Stimulated activated CD8-positive, alpha-beta memory T cell treated with anti-CD3 and anti-CD28 coated beads, Interleukin-7, amount 100 ng/mL, for 48 hours (primary cell): ENCODE data around the gene DNAJC18.
"Not testable (repeated sequence)": the region's sequence is repeated elsewhere in the genome, so short reads cannot be mapped to it uniquely, and the experiment has no call there.

ENCODE experiments used
- DNase-seq, 2 donors: peaks; one replicate each; pipeline ENCODE4 v3.0.0-alpha.2; 2020; ENCODE audit warnings: low read depth in 1 of 2; ENCODE audit errors: extremely low read depth in 1 of 2

Gene DNAJC18

DNA sequence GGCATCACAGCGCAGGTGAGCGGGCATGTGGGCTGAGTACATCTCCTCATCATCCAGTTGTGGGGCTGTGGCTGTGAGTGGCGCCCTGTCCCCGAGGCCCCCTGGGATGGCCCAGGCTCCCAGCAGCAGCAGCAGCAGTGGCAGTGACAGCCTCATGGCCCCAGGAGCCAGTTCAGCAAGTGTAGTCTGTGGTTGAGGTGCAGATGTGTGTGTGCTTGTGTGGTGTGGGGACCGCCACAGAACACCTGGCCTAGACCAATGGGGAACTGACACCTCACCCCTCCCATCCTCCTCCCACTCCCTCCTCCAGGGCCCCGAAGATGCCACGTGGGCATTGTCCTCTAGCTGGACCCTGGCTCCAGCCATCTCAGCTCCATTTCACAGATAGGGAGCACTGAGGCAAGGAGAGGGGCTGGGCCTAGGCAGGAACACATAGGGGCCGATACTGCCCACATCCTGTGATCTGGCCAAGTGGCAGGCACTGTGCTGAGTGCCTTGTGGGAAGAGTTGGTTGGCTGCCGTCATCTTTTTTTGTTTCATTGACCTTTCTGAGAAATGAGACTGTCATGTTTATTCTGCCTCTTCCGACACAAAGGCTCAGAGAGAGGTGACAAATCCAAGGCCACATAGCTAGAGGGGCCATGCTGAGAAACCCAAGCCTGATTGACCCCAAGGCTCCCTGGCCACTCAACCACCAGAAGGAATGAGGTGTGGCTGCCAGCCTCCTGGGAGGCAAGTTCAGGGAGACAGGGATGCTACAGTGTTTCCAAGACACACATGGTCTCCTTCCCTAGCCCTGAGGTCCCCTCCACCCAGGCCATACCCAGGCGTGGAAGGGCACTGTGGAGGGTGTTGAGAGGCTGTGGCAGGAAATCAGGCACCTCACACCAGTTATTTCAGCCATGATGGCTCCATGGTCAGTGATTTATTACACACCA is 49.4 kb downstream of the DNAJC18 start, which contains the start of gene MZB1:
Gene MZB1, minus strand, starts transcription at position 213 of the 938 bp plus-strand sequence. Its CDS starts 57 bp downstream, at position 156.
- peak; percentile 63 to 81 for DNase-seq

DNA sequence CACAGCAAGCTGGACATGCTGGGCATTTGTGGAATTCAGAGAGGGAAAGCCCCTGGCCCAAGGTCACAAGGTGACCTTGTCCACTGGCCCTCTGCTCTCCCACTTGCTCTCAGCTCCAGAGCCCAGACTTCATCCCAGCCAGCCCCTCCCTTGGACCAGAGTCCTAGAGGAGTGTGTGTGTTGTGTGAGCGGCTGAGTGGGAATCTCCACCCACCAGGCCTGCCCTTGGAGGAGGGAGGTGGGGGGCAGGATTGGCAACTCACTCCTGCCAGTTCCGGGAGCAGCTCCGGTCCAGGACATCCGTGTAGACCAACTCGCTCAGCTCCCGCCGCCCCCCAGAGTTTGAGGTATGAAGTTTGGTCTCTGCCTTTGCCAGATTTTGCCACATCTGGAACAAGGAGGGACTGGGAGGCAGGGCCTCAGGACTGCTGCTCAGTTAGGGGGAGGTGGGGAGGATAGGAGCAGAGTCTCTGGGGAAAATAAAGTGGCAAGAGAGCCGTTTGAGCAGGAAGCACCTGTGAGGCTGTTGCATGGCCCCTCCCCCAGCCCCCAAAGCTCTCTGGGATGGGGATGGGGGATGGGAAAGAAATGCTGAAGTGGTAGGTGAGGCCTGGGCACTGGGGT is 51.0 kb downstream of the DNAJC18 start:
- no peak for DNase-seq

DNA sequence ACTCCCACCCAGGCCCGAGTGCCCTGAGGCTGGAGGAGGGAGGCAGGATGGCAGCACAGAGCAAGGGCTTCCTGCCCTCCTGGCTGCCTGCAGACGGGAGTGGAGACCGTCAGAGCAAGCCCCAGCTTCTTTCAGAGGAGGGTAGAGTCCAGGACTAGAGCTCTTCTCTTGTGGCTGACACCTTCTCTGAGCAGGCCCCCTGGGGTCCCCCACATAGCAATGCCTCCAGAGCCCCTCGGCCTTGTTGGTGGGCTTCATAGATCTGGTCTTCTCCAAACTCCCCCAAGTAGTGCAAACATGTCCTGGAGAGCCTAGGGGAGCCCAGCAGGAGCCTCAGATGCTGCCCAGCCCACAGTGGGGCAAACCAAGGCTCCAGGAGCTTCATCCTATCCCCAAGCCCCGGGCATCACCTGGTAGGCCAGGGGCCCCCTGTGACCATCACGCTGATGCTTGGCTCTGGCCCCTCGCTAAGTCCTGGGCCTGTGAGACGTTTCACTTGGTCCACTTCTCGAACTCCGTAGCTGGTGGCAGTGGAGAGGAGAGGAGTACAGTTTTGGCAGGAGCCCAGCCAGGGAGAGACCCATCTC is 51.6 kb downstream of the DNAJC18 start:
- DNase-seq, result no peak

DNA sequence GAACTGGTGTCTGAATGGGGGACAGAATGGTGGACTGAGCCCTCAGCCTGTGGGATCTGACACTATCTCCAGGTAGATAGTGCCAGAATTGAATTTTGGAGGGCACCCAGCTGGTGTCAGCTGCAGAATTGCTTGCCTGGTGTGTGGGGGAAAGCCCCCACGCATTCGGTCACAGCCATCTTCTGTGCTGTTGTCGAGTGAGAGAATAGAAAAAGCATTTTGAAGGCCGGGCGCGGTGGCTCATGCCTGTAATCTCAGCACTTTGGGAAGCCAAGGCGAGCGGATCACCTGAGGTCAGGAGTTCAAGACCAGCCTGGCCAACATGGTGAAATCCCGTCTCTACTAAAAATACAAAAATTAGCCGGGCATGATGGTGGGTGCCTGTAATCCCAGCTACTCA is 52.4 kb downstream of the DNAJC18 start:
- not testable (repeated sequence) for DNase-seq

DNA sequence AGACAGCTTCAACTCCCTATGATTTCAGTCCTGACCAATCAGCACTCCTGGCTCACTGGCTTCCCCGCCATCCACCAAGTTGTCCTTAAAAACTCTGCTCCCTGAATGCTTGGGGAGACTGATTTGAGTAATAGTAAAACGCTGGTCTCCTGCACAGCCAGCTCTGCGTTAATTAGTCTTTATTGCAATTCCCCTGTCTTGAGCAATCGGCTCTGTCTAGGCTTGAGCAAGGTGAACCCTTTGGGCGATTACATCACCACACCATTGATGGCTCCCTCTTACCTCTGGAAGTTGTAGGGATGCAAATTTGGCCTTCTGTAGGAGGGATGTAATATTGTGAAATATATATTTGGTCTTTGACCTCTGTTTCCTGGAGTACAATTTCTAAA is 53.3 kb downstream of the DNAJC18 start:
- DNase-seq, result no peak

DNA sequence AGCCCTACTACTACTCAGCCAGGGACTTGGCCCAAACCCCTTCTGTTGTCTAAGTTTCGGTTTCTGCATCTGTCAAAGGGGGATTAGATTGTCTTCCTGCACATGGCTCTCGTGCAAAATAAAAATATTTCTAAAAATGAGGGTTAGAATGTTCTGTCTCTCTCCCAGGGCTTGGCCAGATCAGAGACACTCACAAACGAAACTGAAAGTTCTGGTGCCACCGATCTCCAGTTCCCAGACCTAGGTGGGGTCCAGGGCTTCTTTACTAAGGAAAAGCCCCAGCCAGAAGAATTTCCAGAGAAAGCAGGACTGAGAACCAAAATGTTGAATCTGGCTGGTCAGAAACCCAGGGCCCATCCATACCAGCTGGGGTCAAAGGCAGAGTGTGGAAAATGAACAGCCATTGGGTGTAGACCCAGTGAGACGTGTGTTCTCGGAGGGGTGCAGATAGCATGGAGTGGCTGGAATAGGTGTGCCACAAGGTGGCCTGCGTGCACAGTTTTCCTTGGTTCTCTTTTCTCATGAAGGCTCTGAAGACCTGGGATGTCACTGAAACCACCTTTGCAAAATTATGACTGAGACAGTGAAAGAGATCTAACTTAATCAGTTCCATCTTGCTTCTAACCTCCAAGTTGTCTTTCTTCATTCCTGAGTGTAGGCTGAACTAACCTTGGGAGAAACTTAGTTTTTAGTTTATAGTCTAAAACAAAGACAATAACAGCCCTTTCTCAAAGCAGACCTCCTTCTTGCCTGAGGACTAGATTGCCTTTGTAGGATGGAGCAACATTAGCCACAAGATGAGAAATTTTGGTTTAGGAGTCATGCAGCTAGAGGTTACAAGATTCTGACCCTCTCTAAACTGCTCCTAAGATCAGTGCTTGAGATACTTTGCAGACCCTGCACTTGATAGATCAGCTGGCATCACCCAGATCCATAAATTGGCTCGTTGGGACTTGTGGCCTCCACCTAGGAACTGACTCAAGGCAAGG is 54.0 kb downstream of the DNAJC18 start:
- no peak for DNase-seq

DNA sequence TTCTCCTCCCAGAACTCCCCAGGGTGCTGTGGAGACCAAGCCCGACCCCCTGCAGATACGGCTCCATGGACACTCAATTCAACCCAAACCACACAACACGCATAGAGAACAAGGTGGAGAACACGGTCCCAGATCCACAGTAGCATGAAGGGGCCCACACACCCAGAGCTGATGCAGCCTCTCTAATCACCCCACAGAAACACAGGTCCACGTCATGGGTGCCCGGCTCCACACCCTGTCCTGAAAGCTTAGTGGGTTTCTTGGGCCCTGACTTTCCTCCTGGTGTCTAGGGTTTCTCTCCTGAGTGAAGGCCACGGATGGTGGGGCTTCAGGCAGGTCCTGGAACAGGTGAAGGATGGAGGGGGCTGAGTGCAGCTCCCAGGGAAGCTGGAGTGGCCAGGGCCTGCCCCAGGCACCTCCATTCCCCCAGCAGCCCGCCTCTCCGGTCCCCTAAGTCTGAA is 54.7 kb downstream of the DNAJC18 start:
- no peak for DNase-seq

DNA sequence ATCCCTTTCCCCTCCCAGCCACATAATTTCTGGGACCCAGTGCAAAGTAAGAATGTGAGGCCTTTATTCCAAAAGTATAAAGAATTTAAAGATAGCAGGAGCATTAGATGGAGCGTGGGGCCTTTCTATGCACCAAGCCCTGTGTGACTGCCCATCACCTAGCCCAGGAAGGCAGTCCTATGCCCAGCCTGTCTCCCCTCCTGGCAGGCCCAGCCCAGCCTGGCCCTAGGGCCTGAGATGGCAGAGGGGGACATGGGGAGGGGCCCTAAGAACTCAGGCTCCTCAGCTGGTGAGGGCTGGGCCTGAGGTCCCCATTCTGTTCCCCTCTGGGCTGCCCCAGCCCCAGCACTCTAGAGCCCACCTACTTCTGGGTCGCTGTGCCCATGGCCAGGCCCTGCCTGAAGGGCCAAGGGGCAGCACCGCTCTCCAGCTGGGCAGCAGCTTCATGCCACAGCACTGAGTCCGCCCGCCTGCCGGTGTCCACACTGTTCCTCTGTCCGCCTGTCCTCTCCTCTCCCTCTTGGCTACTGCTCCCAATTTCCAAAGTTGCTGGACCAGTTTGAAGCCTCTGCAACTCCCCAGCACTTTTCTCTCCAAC is 55.2 kb downstream of the DNAJC18 start:
- DNase-seq, result no peak

DNA sequence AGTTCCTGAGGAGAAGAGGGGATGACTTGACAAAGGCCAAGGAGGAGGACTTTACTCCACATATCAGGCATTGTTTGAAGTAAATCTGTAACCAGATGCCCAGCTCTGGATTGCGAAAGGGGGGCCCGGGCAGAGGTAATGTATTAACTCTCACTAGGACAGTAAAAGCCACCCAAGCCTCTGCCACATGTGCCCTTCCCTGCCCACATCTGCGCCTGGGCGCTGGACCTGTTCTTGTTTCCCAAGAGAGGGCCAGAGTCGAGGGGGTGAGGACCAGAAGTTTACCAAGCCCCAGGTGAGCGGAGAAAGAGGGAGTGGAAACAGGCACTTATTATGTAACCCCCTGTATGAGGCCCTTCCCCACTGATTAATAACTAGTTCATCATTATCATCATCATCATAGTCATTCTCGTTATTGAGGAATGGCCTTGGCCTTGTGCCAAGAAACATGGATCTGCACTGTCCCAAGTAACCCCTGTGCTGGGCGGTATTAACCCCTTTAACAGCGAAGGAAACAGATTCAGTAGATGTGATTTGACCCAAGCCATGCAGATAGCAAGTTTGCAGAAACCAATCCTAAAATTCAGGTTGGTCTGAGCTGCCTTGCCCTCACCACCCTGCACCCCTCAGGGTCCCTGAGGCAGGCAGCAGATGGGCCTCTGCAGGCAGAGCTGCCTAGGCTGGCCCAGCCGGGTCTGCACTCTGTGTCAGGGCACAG is 55.9 kb downstream of the DNAJC18 start, which contains the start of gene SLC23A1:
Gene SLC23A1, minus strand, starts transcription at position 23 of the 718 bp plus-strand sequence. CDS start 44 bp downstream, outside the sequence.
- DNase-seq, result no peak

DNA sequence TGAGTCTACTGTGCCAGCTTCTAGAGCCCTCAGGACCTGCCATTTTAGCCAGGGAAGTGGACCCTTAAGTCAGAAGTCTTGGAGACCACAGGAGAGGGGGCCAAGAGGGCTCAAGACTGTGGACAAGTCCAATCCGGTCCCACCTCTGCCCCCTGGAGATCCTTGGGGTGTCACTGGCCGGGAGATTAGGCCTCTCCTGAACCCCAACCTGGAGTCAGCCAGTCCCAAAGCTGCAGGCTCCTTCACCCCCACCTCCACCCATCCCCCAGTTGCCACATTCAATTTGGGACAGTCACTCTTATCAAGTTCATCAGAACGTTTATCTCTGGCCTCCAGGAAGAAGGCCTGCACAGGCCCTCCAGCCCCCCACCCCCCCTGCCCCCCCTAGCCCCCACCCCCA is 56.5 kb downstream of the DNAJC18 start:
- no peak for DNase-seq

DNA sequence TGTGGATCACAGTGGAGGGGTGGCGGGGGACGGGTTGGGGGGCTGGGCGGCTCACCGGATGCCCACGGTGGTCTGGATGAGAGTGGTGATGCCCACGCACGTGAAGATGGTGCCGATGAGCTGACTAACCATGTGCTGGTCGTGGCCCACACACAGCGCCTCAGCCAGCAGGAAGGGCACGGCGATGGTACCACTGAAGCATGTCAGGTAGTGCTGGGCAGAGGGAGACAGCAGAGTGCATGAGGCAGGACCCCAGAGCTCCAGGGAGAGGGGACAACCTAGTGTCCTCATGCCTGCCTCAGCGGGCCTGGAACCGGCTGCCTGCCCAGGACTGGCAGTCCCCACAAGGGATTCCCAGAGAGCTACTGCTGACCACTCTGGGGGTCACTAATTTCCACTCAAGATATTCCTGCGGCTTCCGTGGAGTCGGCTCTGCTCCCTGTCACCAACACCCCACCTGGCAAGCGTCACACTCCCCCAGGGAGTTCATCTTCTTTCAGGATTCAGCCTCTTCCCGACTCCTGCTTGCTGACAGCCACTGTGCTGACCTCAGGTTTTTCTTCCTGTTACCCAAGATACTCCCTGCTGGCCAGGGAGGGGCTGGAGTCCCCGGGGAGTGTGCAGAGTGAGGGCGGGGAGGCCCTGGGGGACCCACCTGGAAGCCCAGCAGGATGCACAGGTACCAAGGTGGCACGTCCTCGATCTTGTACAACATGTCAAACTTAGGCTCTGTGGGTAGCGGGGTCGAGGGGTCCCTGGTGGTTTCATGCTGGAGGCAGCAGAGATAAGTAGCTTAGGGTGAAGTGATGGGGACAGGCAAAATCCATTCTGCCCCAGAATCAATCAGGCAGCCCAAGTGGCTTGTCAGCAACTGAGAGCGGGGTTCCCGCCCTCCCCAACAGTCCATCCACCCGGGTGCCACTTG is 57.2 kb downstream of the DNAJC18 start:
- DNase-seq, result no peak

DNA sequence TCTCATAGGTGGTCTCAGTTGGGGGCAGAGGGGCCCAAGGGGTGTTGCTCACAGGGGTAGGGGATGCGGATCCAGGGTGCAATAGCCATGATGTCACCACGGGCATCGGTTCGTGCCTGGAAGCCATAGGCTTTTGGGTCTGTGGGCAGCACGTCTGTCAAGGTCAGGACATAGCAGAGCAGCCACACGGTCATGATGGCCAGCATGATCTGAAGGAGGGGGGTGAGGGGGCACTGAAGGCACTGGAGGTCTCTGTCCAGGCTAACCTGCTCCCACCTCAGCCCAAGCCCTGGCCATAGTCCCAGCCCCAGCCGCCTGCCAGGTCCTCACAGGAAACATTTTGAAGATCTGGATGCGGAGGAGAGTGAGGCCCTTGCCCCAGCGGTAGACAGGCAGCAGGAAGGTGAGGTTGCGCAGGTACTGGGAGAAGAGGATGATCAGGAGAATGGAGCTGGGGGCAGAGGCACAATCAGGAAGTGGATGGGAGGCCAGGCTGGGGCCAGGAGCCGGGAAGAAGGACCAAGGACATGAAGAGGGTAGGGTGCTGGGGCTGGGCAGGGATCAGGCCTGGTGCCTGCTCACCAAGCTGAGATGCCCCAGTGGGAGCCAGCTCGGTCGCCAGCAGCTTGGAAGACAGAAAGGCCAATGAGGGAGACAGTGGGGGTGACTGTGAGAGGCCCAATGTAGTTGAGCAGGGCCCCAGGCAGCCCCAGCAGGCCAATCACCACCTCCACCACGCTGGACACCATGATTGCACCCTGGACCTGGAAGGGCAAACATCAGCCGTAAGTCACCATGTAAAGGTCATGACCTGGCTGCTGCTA is 59.5 kb downstream of the DNAJC18 start:
- no peak for DNase-seq

DNA sequence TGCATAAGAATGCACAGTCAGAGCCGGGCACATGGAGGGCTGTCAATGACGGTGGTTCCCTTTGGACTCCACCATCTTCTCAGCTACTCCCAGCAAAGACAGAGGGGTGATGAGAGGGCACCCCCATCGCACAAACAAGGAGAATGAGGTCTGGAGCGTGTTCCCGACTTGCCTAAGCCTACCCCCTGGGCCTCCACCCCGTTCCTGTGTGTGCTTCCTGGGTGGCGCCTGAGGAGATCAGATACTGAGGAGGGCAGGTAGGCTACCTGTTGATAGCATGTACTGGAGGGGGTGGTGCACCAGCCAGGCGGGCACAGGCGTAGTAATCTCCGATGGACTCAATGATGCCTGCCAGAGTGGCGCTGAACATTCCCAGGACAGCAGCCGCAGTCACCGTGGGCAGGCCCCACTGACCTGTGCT is 60.4 kb downstream of the DNAJC18 start:
- no peak for DNase-seq

DNA sequence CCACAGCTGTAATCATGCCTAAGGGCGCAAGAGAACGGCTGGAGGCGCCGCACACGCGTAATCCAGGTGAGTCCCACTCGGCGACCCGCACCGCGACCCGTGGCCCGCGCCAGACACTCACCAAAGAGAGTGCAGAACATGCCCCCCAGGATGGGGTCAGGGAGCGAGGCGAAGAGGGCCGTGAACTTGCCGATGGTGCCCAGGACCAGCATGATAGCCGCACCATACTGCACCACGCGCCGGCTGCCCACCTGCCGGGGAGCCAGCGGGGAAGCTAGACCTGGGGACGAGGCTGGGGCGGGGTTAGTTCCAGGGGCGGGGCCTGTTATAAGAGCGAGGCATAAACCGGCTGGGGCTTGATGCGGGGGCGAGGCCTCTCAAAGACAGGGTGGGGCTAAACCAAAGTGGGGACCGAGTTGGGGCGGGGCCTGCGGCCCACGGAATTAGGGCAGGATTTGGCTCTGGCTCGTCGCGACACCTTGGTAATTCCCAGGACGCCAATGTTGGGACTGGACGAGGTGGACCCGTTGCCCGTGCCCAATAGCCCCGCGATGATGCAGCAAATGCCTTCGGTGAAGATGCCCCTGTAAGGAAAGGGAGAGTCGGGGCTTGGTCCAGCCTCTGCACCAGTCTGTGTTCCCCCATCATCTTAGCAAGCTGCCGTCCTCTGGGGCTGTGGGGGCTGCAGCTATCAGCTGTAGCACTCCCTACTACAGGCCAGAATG is 61.1 kb downstream of the DNAJC18 start:
- no peak for DNase-seq

DNA sequence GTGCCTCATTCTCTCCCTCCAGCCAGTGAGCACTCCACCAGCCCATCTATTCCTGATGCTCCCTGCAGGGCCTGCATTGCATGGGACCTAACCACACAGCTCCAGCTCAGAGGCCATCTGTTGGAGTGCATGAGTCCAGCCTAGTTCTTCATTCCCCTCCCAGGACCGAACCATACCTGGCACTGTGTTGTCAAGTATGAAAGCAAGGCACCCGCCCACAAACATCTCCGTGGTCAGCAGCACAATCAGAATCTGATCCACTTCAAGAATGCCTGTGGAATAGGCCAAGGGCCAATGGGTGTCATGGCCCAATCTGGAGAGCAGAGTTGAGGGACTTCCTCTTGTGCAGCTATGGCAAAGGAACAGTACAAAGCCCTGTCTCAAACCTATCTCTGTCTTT is 62.1 kb downstream of the DNAJC18 start:
- no peak for DNase-seq

DNA sequence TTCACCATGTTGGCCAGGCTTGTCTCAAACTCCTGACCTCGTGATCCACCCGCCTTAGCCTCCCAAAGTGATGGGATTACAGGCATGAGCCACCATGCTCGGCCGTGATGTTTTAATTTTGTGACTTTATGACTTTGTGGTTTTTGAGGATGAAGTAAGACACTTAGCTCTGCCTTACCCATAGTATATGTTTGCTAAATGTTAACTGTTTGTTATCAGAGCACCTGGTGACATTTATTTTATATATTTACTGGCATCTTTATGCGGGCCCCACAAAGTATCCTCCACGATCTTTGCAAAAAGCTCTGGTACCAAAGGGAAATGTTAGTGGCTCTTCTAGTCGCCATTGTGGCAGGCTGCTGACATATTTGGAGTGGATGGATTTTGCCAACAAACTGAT is 63.0 kb downstream of the DNAJC18 start:
- DNase-seq, result no peak

DNA sequence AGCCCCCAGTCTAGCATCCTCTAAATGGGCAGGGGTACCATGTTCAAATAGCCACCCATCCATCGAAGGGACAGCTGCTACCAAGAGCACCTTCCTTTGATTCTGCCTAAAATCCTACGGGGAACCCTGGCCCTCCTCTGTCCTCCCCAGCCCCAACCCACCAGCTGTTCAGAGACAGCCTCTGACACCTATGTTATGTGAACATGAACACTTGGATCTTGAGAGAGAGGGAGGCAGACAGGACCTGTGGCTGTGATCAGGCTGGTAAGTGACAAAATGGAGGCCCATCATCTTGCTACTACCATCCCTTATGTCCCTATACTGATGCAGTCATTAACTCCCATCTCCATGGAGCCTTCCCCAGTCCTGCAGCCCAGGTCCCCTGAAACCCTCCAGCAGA is 64.4 kb downstream of the DNAJC18 start:
- no peak for DNase-seq
